Activated CD4-positive, CD25-positive, alpha-beta regulatory T cell treated with anti-CD3 and anti-CD28 coated beads, Interleukin-2, amount 50 U/mL, for 16 hours (primary cell): Measurements from ENCODE around the gene PNLIP.

Experiments used
- DNase-seq: peaks from one replicate; pipeline ENCODE4 v3.0.0-alpha.2; 2020; ENCODE audit warnings: low read depth, low spot score

PNLIP gene

GRCh38 chr10:116545756-116546155 is at the start of gene PNLIP:
Gene PNLIP (plus strand): TSS chr10:116545931. CDS start chr10:116546093, 162 bp downstream.
- DNase-seq: no peak

DNA sequence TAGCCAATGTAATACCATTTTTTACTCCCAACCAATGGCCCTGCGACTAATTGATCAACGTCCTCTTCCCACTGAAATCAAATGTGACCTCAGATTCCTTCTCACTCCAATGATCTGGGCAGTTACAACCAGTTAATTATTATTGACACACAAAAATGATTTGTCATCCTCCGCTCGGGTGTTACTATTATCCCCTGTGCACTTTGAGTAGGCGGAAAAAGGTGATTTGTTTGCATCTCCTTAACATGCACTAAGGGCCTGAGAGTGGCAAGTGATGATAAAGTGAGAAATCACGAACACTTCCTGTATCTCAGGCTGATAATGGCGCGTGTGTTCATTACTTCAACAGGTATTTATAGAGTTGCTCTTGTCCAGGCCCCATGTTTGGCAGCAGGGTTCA is 40.9 kb upstream of the PNLIP start:
- DNase-seq: no peak

- DNase-seq: no peak
Measured at GRCh38 chr10:116510565-116510964, 35.2 kb upstream of the PNLIP start.

DNA sequence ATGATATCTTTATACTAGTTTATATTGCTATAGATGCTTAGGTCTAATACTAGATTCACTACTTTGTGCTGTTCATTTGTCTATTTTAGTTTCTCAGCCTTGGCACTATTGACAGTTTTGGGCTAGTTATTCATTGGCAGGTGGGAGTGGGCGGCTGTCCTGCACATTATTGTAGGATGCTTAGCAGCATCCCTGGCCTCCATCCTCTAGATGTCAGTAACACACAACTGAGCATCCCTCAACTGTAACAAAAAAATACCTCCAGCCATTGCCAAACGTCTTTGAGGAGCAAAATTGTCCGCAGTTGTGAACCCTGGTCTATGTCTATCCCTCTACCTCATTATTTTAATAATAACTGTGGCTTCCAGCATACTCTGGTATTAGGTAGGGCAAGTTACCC is 34.4 kb upstream of the PNLIP start:
- DNase-seq: no peak

DNA sequence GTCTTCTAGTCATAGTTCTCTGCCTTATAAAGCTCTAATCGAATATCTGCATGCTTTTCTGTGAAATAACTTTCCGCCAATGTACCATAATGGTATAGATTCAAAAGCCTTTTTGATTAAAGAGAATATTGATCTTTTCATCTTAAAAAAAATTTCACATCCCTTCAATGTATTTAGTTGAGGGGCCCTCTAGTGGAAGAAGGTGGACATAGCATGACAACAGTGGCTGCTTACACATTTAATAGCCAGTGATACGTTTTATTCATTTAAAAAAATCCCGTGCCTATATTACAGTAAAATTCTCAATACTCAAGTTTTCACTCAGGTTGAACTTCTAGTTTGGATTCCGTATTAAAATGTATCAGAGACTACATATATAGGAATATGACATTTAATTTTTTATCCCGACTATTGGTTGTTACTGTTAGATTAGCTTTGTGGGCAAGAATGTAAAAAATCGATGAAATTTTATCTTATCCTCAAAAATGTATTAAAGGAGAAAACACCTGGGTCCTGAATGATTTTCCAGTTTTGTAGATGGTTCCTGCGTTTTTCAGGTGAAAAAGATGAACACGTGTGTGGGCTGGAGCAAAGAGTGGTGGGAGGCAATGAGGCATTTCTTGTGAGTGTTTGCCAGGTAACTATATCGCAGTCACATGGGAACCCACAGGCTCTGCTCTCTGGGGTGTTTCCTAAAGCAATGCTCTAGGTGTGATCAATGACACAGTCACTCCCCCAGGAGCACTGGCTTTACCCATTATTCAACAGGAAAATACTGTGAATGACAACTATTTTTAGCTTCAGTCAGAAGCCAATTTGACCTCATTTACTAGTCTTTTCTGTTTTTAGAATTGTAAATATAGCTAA is 24.1 kb upstream of the PNLIP start:
- no peak for DNase-seq

- no peak for DNase-seq
Measured at GRCh38 chr10:116522803-116523381, 22.8 kb upstream of the PNLIP start.

DNA sequence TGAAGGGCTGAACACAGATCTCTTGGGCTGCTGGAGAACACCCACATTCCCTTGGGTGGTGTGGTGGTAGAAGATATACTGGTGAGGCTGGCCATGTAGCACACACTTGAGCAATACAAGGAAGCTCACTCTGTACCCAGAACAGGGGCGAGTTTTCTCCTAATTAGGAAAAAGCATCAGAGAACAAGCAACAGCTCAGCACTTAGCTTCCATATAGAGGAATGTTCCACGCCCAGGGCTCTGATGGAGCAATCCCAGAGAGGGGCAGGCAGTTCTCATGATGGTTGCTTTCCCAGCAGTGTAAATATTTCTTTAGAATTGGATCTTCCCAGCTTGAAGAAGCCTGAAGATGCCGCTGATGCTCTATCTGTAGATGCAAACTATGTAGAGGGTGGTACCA is 21.0 kb upstream of the PNLIP start:
- DNase-seq: no peak

- DNase-seq: no peak
Measured at GRCh38 chr10:116526219-116526618, 19.5 kb upstream of the PNLIP start.

- no peak for DNase-seq
Measured at GRCh38 chr10:116536810-116537209, 8.9 kb upstream of the PNLIP start.

DNA sequence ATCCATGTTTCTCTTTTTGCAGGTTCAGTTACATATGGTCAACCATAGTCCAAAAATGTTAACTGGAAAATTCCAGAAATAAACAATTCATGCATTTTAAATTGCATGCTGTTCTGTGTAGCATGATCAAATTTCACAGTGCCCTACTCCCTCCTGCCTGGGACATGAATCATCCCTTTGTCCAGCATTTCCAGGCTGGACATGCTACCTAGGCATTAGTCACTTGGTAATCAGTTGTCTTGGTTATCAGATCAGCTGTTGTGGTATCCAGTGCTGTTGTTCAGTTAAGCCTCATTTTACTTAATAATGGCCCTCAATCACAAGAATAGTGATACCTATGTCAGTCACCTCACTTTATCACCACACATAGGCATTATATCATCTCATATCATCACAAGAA is 7.3 kb upstream of the PNLIP start:
- no peak for DNase-seq

- DNase-seq: no peak
Measured at GRCh38 chr10:116538992-116539391, 6.7 kb upstream of the PNLIP start.

GRCh38 chr10:116540814-116541213 is 4.9 kb upstream of the PNLIP start:
- DNase-seq: no peak

- no peak for DNase-seq
Measured at GRCh38 chr10:116542007-116542677, 3.6 kb upstream of the PNLIP start.

DNA sequence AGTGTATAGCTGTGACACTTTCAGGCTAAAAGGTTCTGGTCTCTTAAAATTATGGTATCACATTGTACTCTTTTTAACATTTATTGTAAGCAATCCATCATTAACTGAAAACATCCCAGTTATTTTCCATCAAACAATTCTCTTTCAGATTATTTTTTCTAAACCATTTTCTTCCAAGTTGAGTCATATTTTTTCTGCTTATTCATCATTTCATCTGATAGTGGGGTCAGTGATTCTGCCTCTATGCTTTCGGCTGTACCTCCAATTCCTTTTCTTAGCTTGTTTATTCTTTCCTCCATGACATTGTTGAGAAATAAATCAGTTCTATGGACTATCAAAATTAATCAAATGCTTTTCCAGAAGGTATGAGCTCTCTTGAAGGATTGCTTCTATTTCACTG is 609 bp upstream of the PNLIP start:
- no peak for DNase-seq

DNA sequence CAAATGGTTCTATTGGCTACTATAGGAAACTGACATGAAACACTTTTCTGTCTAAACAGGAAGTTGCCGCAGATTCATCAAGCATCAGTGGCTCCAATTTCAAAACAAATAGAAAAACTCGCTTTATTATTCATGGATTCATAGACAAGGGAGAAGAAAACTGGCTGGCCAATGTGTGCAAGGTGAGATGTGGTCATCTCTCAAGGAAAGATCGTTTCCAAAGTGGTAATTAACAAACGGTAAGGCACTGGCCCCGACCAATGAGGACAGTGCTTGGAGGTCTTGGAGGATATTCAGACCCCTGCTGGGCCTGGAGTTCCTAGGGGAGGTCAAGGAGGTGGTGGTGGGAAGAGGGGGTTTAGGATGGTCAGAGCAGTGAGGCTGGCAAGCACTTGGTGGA is 2.6 kb downstream of the PNLIP start:
- DNase-seq: no peak

GRCh38 chr10:116553378-116553980 is 7.7 kb downstream of the PNLIP start:
- DNase-seq: no peak

DNA sequence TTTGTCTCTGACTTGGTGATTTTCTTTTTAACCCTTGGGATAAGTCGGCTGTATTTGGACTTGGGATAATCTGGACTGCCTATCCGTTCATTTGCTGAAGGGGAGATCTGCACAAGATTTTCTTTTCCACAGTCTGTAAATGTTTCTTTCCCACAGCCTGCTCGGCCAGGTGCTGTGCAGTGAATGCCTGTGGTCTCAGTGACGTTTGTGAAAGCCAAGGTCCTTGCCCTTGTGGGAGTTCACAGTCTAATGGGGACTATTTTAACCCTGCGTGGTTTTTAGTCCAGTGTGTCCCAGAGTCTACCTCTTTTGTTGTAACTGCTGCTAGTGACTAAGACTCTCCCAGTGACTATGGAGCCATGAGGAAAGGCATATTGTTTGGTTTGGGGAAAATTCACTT is 8.9 kb downstream of the PNLIP start:
- DNase-seq: no peak

DNA sequence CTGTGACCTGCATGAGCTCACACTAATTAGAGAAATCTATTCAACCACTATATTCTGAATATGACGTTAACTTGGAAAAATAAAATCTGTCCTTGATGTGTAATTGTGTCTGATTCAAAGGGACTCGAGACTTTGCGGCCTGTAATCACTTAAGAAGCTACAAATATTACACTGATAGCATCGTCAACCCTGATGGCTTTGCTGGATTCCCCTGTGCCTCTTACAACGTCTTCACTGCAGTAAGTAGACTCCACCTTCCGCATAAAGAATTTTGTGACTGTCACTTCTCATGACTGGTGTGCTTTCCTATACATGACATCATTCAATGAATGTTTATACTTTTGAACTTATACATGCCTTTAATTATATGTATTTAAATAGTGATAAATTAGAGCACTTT is 10.1 kb downstream of the PNLIP start:
- no peak for DNase-seq

GRCh38 chr10:116557305-116557880 is 11.7 kb downstream of the PNLIP start:
- no peak for DNase-seq

DNA sequence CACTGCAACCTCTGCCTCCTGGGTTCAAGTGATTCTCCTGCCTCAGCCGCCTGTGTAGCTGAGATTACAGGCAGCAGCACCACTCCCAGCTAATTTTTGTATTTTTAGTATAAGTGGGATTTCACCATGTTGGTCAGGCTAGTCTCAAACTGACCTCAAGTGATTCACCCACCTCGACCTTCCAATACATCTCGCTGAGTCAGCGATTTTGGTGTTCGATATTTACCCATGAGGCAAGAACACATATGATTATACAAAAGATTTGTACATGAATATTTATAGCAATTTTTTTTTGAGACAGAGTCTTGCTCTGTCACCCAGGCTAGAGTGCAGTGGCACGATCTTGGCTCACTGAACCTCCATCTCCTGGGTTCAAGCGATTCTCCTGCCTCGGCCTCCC is 19.8 kb downstream of the PNLIP start:
- no peak for DNase-seq

DNA sequence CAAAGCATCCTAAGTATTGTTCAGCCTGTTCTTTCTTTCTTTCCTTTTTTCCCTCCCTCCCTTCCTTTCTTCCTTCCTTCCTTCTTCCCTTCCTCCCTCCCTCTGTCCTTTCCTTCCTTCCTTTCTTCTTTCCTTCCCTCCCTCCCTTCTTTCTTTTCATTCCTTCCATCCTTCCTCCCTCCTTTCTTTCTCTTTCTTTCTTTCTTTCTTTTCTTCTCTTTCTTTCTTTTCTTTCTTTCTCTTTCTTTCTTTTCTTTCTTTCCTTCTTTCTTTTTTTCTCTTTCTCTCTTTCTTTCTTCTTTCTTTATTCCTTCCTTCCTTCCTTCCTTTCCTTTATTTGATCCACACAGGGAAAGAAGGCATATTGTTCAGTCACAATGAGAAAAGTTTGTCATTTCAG is 21.2 kb downstream of the PNLIP start:
- no peak for DNase-seq

GRCh38 chr10:116567335-116567734 is 21.6 kb downstream of the PNLIP start:
- DNase-seq: no peak
